Activated naive CD8-positive, alpha-beta T cell (primary cell): Measurements from ENCODE around the gene AOPEP.
"Not testable (repeated sequence)": the region's sequence is repeated elsewhere in the genome, so short reads cannot be mapped to it uniquely, and the experiment has no call there.

Source experiments
- H3K27ac Mint-ChIP-seq: one replicate; pipeline ENCODE4 v1.8.0; 2021; ENCODE audit warnings: mixed read lengths
- H3K27me3 Mint-ChIP-seq: one replicate; pipeline ENCODE4 v1.8.0; 2021; ENCODE audit warnings: mixed read lengths
- H3K36me3 Mint-ChIP-seq: one replicate; pipeline ENCODE4 v1.8.0; 2021; ENCODE audit warnings: mixed read lengths
- H3K4me1 Mint-ChIP-seq: one replicate; pipeline ENCODE4 v1.8.0; 2021; ENCODE audit warnings: low read depth, mixed read lengths
- H3K4me3 Mint-ChIP-seq: one replicate; pipeline ENCODE4 v1.8.0; 2021; ENCODE audit warnings: mild to moderate bottlenecking, mixed read lengths
- H3K9me3 Mint-ChIP-seq: one replicate; pipeline ENCODE4 v1.8.0; 2021; ENCODE audit warnings: low read depth, mixed read lengths

Gene AOPEP

GRCh38 chr9:95018099-95018936, 291.8 kb downstream of the AOPEP start:
- Mint-ChIP-seq H3K27me3 (no peaks in the 10 kb centered on the region), H3K9me3 (no peaks in the 10 kb centered on the region), H3K27ac (no peak overlapping the region), H3K36me3 (peaks cover 19% of the 10 kb centered on the region), H3K4me1 (no peaks in the 10 kb centered on the region), H3K4me3 (no peak overlapping the region)

DNA sequence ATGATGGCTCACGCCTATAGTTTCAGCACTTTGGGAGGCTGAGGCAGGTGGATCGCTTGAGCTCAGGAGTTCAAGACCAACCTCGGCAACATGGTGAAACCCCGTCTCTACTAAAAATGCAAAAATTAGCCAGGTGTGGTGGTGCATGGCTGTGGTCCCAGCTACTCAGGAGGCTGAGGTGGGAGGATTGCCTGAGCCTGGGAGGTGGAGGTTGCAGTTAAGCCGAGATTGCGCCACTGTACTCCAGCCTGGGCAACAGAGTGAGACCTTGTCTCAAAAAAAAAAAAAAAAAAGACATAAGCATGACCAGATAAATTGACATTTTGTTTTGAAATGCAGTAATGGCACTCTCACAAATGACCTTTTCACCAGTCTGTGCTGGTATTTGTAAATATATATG, 294.1 kb downstream of the AOPEP start:
- not testable (repeated sequence) for H3K4me3 Mint-ChIP-seq, H3K27ac Mint-ChIP-seq, H3K9me3 Mint-ChIP-seq, H3K27me3 Mint-ChIP-seq, H3K4me1 Mint-ChIP-seq
- peaks cover 21% of the 10 kb centered on the region for H3K36me3 Mint-ChIP-seq

DNA sequence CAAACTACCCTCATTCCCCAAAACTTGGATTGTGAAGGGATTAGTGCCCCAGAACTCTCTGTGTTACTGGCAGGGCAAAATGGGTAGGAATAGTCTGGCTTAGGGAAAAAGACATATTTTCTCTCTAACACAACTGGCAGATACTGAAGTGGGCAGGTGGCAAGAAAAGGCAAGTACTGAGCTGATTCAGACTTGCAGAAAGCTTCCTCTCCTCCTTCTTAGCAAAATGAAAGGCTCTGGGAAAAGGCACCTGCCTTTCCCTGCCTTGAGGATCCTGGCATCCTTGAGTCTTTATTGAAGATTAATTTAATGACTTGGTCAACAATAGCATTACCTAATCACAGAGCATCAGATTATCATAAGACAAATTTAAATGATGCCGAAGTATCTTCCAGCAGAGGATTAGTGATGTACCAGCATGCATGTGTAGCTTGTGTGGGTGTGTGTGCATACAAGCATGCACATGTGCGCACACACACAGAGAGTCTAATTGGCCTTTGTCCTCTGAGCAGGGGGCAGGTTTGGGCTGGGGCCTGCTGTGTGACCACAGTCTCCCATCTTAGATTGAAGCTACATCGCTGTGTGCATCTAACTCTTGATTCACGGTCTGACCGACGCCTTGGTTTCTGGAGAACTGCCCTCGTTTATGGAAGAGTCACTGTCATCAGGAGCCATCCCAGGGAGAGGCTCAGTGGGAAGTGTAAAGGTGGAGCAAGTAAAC, 294.8 kb downstream of the AOPEP start:
- Mint-ChIP-seq H3K9me3 (no peaks in the 10 kb centered on the region), H3K4me3 (no peak overlapping the region), H3K27ac (no peak overlapping the region), H3K4me1 (no peaks in the 10 kb centered on the region), H3K27me3 (no peaks in the 10 kb centered on the region), H3K36me3 (peaks cover 23% of the 10 kb centered on the region)

DNA sequence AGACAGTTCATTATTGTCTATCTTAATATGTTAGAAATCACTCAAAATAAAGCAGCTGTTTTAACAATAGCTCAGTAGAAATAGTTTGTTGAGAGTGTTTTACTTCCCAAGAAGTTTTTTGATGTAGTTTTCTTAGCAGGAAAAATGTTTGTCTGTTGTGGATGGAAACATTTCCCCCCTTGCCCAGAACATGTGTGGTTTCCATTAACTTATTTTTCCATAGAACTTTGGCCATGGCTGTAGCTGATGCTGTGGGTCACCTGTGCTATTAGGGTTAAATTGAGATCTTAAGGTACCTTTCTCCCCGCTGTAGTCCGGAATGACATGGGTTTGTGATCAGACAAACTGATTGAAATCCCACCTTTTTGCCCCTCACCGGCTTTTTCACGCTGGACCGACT, 296.2 kb downstream of the AOPEP start:
- H3K36me3 Mint-ChIP-seq, result peaks cover 23% of the 10 kb centered on the region
- no peak overlapping the region for H3K4me3 Mint-ChIP-seq
- no peaks in the 10 kb centered on the region for H3K27me3 Mint-ChIP-seq
- H3K4me1 Mint-ChIP-seq, result no peaks in the 10 kb centered on the region
- no peaks in the 10 kb centered on the region for H3K9me3 Mint-ChIP-seq
- no peak overlapping the region for H3K27ac Mint-ChIP-seq

DNA sequence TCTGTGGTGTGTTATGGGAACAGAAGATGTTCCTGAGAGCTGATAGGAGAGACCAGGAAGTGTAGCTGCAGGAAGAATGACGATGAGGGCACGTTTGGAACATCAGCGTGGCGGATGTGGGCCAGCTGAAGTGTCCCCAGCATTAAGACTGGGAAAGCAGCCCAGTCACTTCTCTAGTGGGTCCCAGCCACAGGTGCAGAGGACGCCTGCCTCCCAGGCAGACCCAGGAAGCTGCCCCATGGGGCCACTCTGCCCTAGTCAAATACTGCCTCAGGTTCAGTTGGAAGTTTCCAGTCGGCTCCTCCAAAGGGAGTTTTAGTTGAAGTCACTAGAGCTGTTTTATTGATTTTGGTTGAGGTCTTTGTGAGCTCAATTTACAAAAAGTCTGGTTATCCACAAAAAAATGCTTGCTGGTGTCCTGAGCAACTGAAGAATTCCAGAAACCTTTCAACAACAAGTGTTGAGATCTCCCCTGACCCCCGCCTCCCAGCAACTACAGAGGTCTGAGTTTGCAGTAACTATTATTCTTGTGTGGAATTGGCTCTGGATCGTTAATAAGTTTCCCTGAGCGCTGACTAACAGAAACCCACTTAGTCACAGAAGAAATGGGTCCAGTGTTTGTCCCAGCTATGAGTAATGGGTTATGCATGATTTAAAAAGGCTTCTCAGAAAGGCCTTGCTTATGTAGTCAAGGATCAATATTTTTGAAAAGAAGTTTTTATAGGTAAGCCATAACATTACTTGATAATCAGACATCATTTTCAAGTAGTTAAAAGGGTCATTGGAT, 296.9 kb downstream of the AOPEP start:
- Mint-ChIP-seq H3K4me1 (no peaks in the 10 kb centered on the region), H3K9me3 (no peaks in the 10 kb centered on the region), H3K27ac (no peak overlapping the region), H3K4me3 (no peak overlapping the region), H3K36me3 (peaks cover 23% of the 10 kb centered on the region), H3K27me3 (no peaks in the 10 kb centered on the region)

- Mint-ChIP-seq H3K4me1 (no peaks in the 10 kb centered on the region), H3K36me3 (peaks cover 23% of the 10 kb centered on the region), H3K9me3 (no peaks in the 10 kb centered on the region), H3K4me3 (no peak overlapping the region), H3K27me3 (no peaks in the 10 kb centered on the region), H3K27ac (no peak overlapping the region)
Observed at GRCh38 chr9:95024097-95024671, 297.7 kb downstream of the AOPEP start.

DNA sequence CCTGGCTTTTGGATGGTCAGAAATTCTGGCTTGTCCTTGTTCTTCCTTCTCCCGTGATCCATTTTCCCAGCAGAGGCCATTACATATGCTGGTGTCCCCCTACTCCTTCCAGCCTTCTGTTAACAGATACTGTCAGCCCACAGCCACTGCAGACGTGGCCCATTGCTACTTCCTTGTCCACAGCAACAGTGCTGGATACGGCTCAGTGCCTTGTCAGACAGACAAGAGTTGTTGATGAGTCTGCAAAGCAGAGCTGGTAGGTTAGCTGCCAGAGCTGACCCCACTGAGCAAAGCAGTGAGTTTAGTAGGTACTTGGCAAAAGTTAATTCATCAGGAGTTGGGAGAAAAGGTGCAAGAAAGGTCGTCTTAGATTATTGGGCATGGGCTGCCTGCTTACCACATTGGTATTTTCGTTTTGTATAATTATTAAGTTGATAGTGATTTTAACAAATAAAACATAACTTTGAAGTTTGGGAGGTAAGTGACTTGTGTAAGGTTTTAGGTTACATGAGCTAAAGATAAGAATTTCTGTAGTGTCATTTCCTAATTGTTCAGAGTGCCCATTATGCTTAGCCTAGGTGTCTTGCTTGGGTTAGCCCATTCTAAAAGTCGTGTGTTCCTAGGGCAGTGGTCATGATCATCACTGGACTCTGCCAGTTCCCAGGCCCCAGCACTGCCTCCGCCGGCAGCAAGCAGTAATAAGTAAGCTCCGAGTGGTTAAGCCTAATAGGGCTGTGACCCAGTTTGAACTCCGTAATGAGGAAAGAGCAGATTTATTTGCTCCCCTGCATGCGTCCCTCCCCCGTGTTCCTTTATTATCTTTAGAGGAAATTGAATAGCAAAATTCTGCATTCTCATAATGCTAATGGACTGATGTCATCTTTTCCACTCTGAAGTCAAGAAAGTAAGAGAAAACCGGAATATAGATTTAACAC, 299.0 kb downstream of the AOPEP start:
- H3K36me3 Mint-ChIP-seq, result peaks cover 16% of the 10 kb centered on the region
- no peak overlapping the region for H3K4me3 Mint-ChIP-seq
- H3K27ac Mint-ChIP-seq, result no peak overlapping the region
- no peaks in the 10 kb centered on the region for H3K9me3 Mint-ChIP-seq
- no peaks in the 10 kb centered on the region for H3K4me1 Mint-ChIP-seq
- no peaks in the 10 kb centered on the region for H3K27me3 Mint-ChIP-seq

DNA sequence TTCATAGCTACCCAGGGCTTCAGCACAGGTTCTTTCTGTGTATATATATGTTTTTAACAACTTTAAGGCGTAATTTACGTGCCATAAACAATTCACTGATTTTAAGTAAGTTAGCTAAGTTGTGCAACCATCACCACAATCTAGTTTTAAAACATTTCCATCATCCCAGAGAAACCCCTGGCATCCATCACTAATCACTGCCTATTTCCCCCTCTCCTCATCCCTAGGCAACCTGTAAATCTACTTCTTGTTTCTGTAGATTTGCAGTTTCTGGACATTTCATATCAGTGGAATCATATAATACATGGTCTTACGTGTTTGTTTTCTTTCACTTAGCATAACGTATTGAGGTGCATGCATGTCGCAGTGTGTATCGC, 299.6 kb downstream of the AOPEP start:
- no peaks in the 10 kb centered on the region for H3K27me3 Mint-ChIP-seq
- peaks cover 16% of the 10 kb centered on the region for H3K36me3 Mint-ChIP-seq

GRCh38 chr9:95027914-95028852, 301.7 kb downstream of the AOPEP start:
- no peaks in the 10 kb centered on the region for H3K4me1 Mint-ChIP-seq
- no peak overlapping the region for H3K4me3 Mint-ChIP-seq
- peaks cover 7% of the 10 kb centered on the region for H3K36me3 Mint-ChIP-seq
- H3K9me3 Mint-ChIP-seq, result no peaks in the 10 kb centered on the region
- H3K27ac Mint-ChIP-seq, result no peak overlapping the region
- H3K27me3 Mint-ChIP-seq, result no peaks in the 10 kb centered on the region

More for the DNA sequence above, 299.6 kb downstream of the AOPEP start:
- Mint-ChIP-seq H3K4me1 (no peaks in the 10 kb centered on the region), H3K27ac (no peak overlapping the region), H3K4me3 (no peak overlapping the region), H3K9me3 (no peaks in the 10 kb centered on the region)

DNA sequence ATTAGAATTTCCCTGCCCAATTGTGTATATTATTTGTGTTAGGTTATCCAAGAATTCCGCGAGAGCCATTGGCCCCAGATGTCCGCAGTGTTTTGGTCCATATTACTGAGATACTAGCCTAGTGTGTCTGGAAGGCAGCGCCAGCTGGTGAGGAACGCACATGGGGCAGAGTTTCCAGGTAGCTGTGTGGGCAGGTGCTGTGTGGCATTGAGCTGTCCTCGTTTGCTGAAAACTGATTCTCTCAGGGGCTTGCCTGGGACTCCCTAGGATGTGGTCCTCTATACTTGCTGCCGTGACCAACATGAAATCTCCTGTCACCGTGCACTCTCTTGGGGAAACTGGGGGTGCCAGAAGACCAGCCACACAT, 302.3 kb downstream of the AOPEP start:
- H3K27me3 Mint-ChIP-seq, result no peaks in the 10 kb centered on the region
- peaks cover 7% of the 10 kb centered on the region for H3K36me3 Mint-ChIP-seq
- no peaks in the 10 kb centered on the region for H3K9me3 Mint-ChIP-seq
- H3K4me1 Mint-ChIP-seq, result no peaks in the 10 kb centered on the region
- H3K27ac Mint-ChIP-seq, result no peak overlapping the region
- no peak overlapping the region for H3K4me3 Mint-ChIP-seq

- Mint-ChIP-seq H3K4me1 (no peaks in the 10 kb centered on the region), H3K4me3 (no peak overlapping the region), H3K36me3 (peaks cover 7% of the 10 kb centered on the region), H3K9me3 (no peaks in the 10 kb centered on the region), H3K27ac (no peak overlapping the region), H3K27me3 (no peaks in the 10 kb centered on the region)
Observed at GRCh38 chr9:95029288-95029687, 302.8 kb downstream of the AOPEP start.

GRCh38 chr9:95029720-95030119, 303.2 kb downstream of the AOPEP start:
- no peak overlapping the region for H3K4me3 Mint-ChIP-seq
- H3K27ac Mint-ChIP-seq, result no peak overlapping the region
- H3K4me1 Mint-ChIP-seq, result no peaks in the 10 kb centered on the region
- no peaks in the 10 kb centered on the region for H3K27me3 Mint-ChIP-seq
- H3K9me3 Mint-ChIP-seq, result no peaks in the 10 kb centered on the region
- H3K36me3 Mint-ChIP-seq, result peaks cover 7% of the 10 kb centered on the region

DNA sequence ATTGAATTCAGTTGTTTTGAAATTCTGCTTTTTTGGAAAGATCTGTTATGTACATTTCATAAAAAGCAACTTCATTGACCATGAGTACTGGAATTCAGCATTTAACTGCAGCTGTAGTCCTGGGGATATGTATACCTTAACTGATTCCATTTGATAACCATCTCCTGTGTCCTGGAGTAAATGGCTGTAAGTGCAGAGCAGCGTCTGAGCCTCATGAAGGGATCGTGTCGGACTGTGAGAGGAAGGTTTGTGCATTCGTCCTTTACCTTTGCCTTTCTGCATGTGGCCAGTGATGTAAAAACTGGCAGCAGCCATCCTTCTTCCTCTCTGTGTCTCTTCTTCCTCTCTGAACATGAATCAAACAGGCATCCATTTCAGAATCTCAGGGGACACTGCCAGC, 303.8 kb downstream of the AOPEP start:
- peaks cover 7% of the 10 kb centered on the region for H3K36me3 Mint-ChIP-seq
- no peaks in the 10 kb centered on the region for H3K9me3 Mint-ChIP-seq
- no peaks in the 10 kb centered on the region for H3K27me3 Mint-ChIP-seq
- no peak overlapping the region for H3K4me3 Mint-ChIP-seq
- no peaks in the 10 kb centered on the region for H3K4me1 Mint-ChIP-seq
- no peak overlapping the region for H3K27ac Mint-ChIP-seq
